Caco-2 (cell line): ENCODE measurements around the gene TNFRSF8. TPM values are rescaled to one million over a fixed set of nuclear protein-coding genes. Genes with fewer than 3 reads are reported as not detected.

Source experiments
- BruUV-seq: library from RNA; stranded (reverse); fragments of 400-500 nt; replicated peaks from 2 replicates; lab custom pipeline; 2021; lab: Mats Ljungman, UMichigan
- CTCF ChIA-PET: fragments of 300-600 bp; sonication (Branson Sonifier 250); formaldehyde crosslinking; loops from one replicate; lab custom pipeline; 2022; ENCODE audit warnings: antibody characterized with exemption; lab: Charles Lee
- POLR2A ChIA-PET: fragments of 300-600 bp; sonication (Branson Sonifier 250); formaldehyde crosslinking; loops from one replicate; lab custom pipeline; 2022; ENCODE audit warnings: antibody characterized with exemption; lab: Charles Lee
- DNase-seq, 2 experiments: peaks; one replicate each; pipeline versions ENCODE4 v3.0.0 to v3.0.0-alpha.2; 2020 to 2022
- H3K27me3 ChIP-seq: replicated peaks from 2 replicates; pipeline ENCODE4 v1.6.0; 2011; ENCODE audit warnings: low read length; ENCODE audit not compliant: control insufficient read depth, insufficient read depth
- H3K36me3 ChIP-seq: 2 replicates; pipeline ENCODE4 v1.5.1; 2011; ENCODE audit warnings: low read length; ENCODE audit not compliant: control insufficient read depth, insufficient read depth
- H3K4me1 ChIP-seq: fragments of 250-450 bp; sonication (Bioruptor Pico); 2 replicates; pipeline ENCODE4 v1.5.1; 2020; ENCODE audit warnings: mild to moderate bottlenecking
- H3K4me3 ChIP-seq: 2 replicates; pipeline ENCODE4 v1.5.1; 2011; ENCODE audit warnings: low read depth, mild to moderate bottlenecking, control low read depth, low read length
- H3K9me3 ChIP-seq: fragments of 250-450 bp; sonication (Bioruptor Pico); 2 replicates; pipeline ENCODE4 v1.5.1; 2020; ENCODE audit warnings: mild to moderate bottlenecking, moderate library complexity
- H3K27ac Mint-ChIP-seq: one replicate; pipeline ENCODE4 v1.8.0; 2022; ENCODE audit warnings: mixed read lengths; ENCODE audit not compliant: unreplicated experiment
- H3K27me3 Mint-ChIP-seq: one replicate; pipeline ENCODE4 v1.8.0; 2022; ENCODE audit warnings: mixed read lengths; ENCODE audit not compliant: insufficient read depth, unreplicated experiment
- H3K36me3 Mint-ChIP-seq: one replicate; pipeline ENCODE4 v1.8.0; 2022; ENCODE audit warnings: mild to moderate bottlenecking, mixed read lengths; ENCODE audit not compliant: insufficient read depth, unreplicated experiment
- H3K4me1 Mint-ChIP-seq: one replicate; pipeline ENCODE4 v1.8.0; 2022; ENCODE audit warnings: low read depth, mixed read lengths; ENCODE audit not compliant: unreplicated experiment
- H3K4me3 Mint-ChIP-seq: one replicate; pipeline ENCODE4 v1.8.0; 2022; ENCODE audit warnings: mild to moderate bottlenecking, moderate library complexity, mixed read lengths; ENCODE audit not compliant: unreplicated experiment
- H3K9me3 Mint-ChIP-seq: one replicate; pipeline ENCODE4 v1.8.0; 2022; ENCODE audit warnings: mixed read lengths; ENCODE audit not compliant: unreplicated experiment
- CTCF ChIP-seq, 2 experiments: fragments of 200-600 bp in 1 of 2; IDR thresholded peaks; 1 replicate in 1 of 2; 2 replicates in 1 of 2; pipeline versions ENCODE4 v1.5.1 to v1.8.0; 2011 to 2022; ENCODE audit warnings: antibody characterized with exemption in 1 of 2, control low read depth in 1 of 2, inconsistent platforms in 1 of 2, low read depth in 1 of 2, low read length in 1 of 2, mild to moderate bottlenecking in 1 of 2, moderate library complexity in 1 of 2; ENCODE audit not compliant: insufficient read depth in 1 of 2, severe bottlenecking in 1 of 2, unreplicated experiment in 1 of 2
- intact Hi-C: fragments of 100-400 bp; cut with micrococcal nuclease; formaldehyde crosslinking; loops from one replicate; pipeline ENCODE4 v1.10.0; 2022; ENCODE audit not compliant: unreplicated experiment
- total RNA-seq: library from RNA; stranded (reverse); gene quantifications from 2 replicates; pipeline ENCODE4 v1.2.3, GENCODE V29; 2022

TNFRSF8 gene
- total RNA-seq, 1 experiment from 2014 or later, result not detected

- peaks cover 8% of the 10 kb centered on the region for H3K4me1 Mint-ChIP-seq
- ChIA-PET POLR2A (no interaction called here), CTCF (no interaction called here)
- no peak overlapping the region for H3K4me3 ChIP-seq
- no peak overlapping the region for H3K4me3 Mint-ChIP-seq
- no peaks in the 10 kb centered on the region for H3K36me3 Mint-ChIP-seq
- H3K9me3 Mint-ChIP-seq, result no peaks in the 10 kb centered on the region
- BruUV-seq, result no TSS peak
- H3K4me1 ChIP-seq, result peaks cover 5% of the 10 kb centered on the region
- DNase-seq, result no peak
- H3K27me3 Mint-ChIP-seq, result peaks cover 6% of the 10 kb centered on the region
- no peaks in the 10 kb centered on the region for H3K27me3 ChIP-seq
- intact Hi-C loops, result no loop called here
- H3K9me3 ChIP-seq, result no peaks in the 10 kb centered on the region
- no peak for TF ChIP-seq CTCF (IDR thresholded peaks at IDR 0.05; ENCODE audit: insufficient read depth in 1 of 2, low read depth in 1 of 2, low read length in 1 of 2, severe bottlenecking in 1 of 2, unreplicated experiment in 1 of 2)
- H3K36me3 ChIP-seq, result no peaks in the 10 kb centered on the region
- no peak overlapping the region for H3K27ac Mint-ChIP-seq
Measured at GRCh38 chr1:12071892-12072291, 8.8 kb downstream of the TNFRSF8 start.

- H3K4me3 Mint-ChIP-seq, result no peak overlapping the region
- BruUV-seq, result no TSS peak
- peaks cover 8% of the 10 kb centered on the region for H3K4me1 Mint-ChIP-seq
- Histone ChIP-seq H3K9me3 (no peaks in the 10 kb centered on the region), H3K4me3 (no peak overlapping the region), H3K4me1 (peaks cover 5% of the 10 kb centered on the region), H3K36me3 (no peaks in the 10 kb centered on the region), H3K27me3 (no peaks in the 10 kb centered on the region)
- TF ChIP-seq CTCF (IDR thresholded peaks at IDR 0.05; ENCODE audit: insufficient read depth in 1 of 2, low read depth in 1 of 2, low read length in 1 of 2, severe bottlenecking in 1 of 2, unreplicated experiment in 1 of 2), result no peak
- H3K9me3 Mint-ChIP-seq, result no peaks in the 10 kb centered on the region
- DNase-seq, result no peak
- H3K27me3 Mint-ChIP-seq, result peaks cover 4% of the 10 kb centered on the region
- no peak overlapping the region for H3K27ac Mint-ChIP-seq
- CTCF ChIA-PET, result no interaction called here
- H3K36me3 Mint-ChIP-seq, result no peaks in the 10 kb centered on the region
- intact Hi-C loops, result no loop called here
- POLR2A ChIA-PET, result no interaction called here
Measured at GRCh38 chr1:12072741-12073140, 9.6 kb downstream of the TNFRSF8 start.

- H3K27me3 Mint-ChIP-seq, result peaks cover 4% of the 10 kb centered on the region
Measured at GRCh38 chr1:12073796-12074195, 10.7 kb downstream of the TNFRSF8 start.

More at GRCh38 chr1:12073796-12074195, 10.7 kb downstream of the TNFRSF8 start:
- Histone ChIP-seq H3K27me3 (no peaks in the 10 kb centered on the region), H3K36me3 (no peaks in the 10 kb centered on the region), H3K9me3 (no peaks in the 10 kb centered on the region), H3K4me3 (no peak overlapping the region), H3K4me1 (no peaks in the 10 kb centered on the region)
- Mint-ChIP-seq H3K9me3 (no peaks in the 10 kb centered on the region), H3K36me3 (no peaks in the 10 kb centered on the region), H3K27ac (no peak overlapping the region), H3K4me1 (peaks cover 8% of the 10 kb centered on the region), H3K4me3 (no peak overlapping the region)
- intact Hi-C loops, result no loop called here
- no peak for DNase-seq
- CTCF ChIA-PET, result no interaction called here
- POLR2A ChIA-PET, result no interaction called here
- BruUV-seq, result no TSS peak
- TF ChIP-seq CTCF (IDR thresholded peaks at IDR 0.05; ENCODE audit: insufficient read depth in 1 of 2, low read depth in 1 of 2, low read length in 1 of 2, severe bottlenecking in 1 of 2, unreplicated experiment in 1 of 2), result no peak
